NB4 (cell line): ENCODE data around the gene CPLX1.

Experiments
- DNase-seq: peaks from one replicate; pipeline ENCODE4 v3.0.0; 2010; ENCODE audit warnings: low read depth
- H3K4me3 ChIP-seq: one replicate; pipeline ENCODE4 v1.5.1; 2011; ENCODE audit warnings: mild to moderate bottlenecking, low read depth, low read length, moderate library complexity
- CTCF ChIP-seq: IDR thresholded peaks from one replicate; pipeline ENCODE4 v1.5.1; 2012; ENCODE audit warnings: low read depth, low read length
- MYC ChIP-seq: IDR thresholded peaks from 2 replicates; pipeline ENCODE4 v1.6.1; 2011; ENCODE audit warnings: low read depth, low read length
- POLR2A ChIP-seq: IDR thresholded peaks from 2 replicates; pipeline ENCODE4 v1.6.1; 2011; ENCODE audit warnings: mild to moderate bottlenecking; ENCODE audit not compliant: insufficient read length; ENCODE audit errors: extremely low read depth
- TF ChIP-seq, protein P1 (sequence below): IDR thresholded peaks from 2 replicates; pipeline ENCODE4 v1.6.1; 2011; ENCODE audit warnings: low read depth, low read length

The CPLX1 gene

DNA sequence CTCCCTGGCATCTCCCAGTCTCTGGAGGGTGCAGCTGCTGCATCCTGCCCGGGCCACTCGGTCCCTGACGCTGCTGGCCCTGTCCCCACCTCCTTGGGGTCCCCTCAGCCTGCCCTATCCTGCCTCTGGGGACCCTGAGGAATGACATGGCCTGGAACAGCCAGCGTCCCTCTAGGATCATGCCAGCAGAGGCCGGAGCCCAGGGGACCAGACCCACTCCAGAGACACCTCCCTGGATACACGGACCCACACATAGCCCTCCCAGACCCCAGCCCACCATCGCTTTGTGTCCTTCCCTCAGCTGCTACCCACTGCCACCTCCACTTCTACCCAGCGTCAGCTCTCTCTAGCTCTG lies 35.5 kb downstream of the CPLX1 start:
- H3K4me3 ChIP-seq, result no peak overlapping the region
- no peak for TF ChIP-seq MYC
- no peak for TF ChIP-seq CTCF
- TF ChIP-seq, protein P1, sequence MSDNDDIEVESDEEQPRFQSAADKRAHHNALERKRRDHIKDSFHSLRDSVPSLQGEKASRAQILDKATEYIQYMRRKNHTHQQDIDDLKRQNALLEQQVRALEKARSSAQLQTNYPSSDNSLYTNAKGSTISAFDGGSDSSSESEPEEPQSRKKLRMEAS, result no peak
- TF ChIP-seq POLR2A, result no peak
- no peak for DNase-seq

DNA sequence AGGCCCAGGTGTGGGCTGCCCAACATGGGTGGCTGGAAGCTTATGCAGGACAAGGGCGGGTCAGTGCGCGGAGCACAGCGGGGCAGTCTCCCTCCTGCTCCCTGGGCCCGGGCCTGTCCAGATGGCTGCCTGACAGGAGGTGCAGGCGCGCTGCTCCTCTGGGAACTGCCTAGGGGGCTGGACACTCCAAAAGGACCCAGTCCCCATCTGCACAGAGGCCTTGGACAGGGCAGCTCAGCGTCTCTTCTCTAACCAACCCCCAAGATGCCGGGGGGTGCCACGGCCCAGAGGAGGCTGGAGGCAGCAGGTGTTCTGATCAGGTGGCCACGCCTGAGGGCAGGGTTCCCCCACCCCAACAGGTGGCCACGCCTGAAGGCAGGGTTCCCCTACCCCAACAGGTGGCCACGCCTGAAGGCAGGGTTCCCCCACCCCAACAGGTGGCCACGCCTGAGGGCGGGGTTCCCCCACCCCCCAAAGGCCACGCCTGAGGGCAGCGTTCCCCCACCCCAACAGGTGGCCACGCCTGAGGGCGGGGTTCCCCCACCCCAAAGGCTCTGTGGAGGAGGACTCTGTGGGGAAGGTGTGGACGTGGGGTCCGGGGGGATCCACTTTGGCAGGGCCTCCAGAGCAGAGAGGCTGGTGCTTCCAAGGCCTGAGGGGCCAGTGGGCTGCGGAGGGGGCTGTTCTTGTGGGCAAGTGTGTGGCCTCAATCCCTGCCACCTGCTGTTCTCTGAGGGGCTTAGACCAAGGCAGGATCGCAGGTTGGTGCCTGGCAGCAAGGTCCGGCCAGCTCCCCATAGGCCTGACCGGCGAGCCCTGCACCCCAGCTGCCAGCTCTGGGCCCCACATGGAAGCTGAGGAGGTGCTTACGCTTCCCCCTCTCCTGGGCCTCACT lies 36.1 kb downstream of the CPLX1 start:
- DNase-seq, result no peak
- TF ChIP-seq, protein P1, result no peak
- TF ChIP-seq CTCF (no peak), MYC (no peak), POLR2A (no peak)

GRCh38 chr4:788636-789297 lies 37.2 kb downstream of the CPLX1 start:
- no peak for DNase-seq
- TF ChIP-seq MYC (no peak), POLR2A (no peak), CTCF (no peak)
- TF ChIP-seq, protein P1, result no peak
- no peak overlapping the region for H3K4me3 ChIP-seq

More for the DNA sequence above, 36.1 kb downstream of the CPLX1 start:
- no peak overlapping the region for H3K4me3 ChIP-seq

GRCh38 chr4:788006-788635 lies 37.8 kb downstream of the CPLX1 start:
- TF ChIP-seq CTCF (no peak), POLR2A (no peak), MYC (no peak)
- TF ChIP-seq, protein P1, result no peak
- no peak overlapping the region for H3K4me3 ChIP-seq

GRCh38 chr4:787561-787981 lies 38.4 kb downstream of the CPLX1 start:
- no peak overlapping the region for H3K4me3 ChIP-seq
- TF ChIP-seq CTCF (no peak), POLR2A (no peak)
- no peak for DNase-seq

More at GRCh38 chr4:788006-788635, 37.8 kb downstream of the CPLX1 start:
- no peak for DNase-seq
